GM21619 (cell line): ENCODE data around the gene EPHB1.

Experiments
- ATAC-seq: cut with Tn5 transposase; IDR thresholded peaks from one replicate; pipeline ENCODE4 v1.9.1; 2021; ENCODE audit not compliant: unreplicated experiment

EPHB1 gene

DNA sequence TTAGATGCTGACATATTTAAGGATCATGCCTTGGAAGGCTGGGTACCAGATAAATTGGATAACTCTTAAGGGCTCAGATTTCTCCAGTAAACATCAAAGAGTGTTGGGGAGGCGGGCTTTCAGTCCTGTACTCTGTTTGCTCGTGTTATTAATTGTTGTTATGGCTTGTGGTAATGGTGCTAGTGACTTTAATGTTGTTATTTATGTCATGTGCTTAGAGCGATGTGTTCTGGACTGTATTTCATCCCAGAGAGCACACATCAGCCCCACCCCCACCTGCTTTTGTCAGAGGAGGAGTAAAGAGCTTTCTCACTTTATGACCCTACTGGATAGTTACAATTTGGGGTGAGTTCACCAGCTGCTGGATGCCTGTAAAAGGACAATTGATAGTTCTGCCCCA lies 386.3 kb downstream of the EPHB1 start:
- no peak for ATAC-seq

DNA sequence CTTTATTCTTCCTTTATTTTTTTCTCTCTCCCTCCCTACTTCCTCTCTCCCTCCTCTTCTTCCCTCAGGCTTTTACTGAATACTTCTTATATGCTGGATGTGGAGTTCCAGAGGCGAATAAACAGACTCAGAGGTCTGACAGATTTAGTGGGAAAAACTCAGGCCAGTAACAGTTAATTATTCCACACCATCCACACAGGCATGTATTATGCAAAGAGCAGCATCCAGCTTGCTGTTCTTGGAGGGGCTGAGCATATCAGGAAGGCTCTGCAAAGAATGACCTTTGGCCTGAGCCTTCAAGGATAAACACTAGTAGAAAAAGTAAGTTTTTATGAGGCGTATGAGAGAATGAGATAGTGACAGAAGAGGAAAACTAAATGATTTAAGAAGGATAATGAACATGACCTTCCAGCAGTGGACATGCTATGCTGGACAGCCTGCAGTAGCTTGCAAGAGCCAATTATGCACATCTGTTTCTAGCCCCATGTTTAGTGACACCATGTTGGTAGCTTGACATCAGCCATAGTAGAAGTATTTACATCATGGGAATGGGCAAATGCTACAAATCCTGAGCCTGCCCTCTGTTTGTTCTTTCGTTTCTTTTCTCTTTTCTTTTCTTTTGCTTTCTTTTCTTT lies 387.4 kb downstream of the EPHB1 start:
- no peak for ATAC-seq

DNA sequence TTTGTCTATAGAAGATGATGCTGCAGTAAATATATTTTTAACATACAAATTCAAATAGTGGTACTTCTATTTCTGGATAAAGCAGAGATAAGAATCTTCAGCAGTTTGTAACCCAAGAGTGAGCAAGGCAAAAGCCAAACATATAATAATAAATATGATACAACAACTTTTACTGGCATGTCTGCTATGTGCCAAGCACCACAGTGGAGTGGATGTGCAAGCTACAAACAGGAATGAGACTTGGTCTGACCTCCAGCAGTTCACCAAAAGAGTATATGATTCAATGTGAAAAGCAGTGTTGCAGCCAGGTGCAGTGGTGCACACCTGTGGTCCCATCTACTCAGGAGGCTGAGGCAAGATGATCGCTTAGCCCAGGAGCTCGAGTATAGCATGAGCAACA lies 395.6 kb downstream of the EPHB1 start:
- no peak for ATAC-seq

DNA sequence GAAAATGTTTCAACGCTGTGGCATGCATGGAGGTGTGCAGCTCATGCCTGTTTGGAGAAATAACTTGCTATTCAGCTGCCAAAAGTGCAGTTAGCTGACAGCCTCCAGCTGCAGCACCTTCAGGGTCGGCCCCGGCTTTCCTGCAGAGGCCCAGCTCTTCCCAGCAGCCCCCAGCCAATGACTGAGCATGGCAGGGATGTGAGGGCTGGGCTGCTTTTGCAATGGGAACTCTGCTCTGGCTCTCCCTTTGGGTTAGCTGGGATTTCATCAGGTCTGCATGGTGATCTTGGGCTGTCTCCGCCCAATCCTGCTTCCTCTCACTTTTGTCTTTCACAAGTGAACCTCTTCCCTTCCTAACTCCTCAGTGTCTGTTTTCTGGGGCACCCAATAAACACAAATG lies 396.6 kb downstream of the EPHB1 start:
- no peak for ATAC-seq

DNA sequence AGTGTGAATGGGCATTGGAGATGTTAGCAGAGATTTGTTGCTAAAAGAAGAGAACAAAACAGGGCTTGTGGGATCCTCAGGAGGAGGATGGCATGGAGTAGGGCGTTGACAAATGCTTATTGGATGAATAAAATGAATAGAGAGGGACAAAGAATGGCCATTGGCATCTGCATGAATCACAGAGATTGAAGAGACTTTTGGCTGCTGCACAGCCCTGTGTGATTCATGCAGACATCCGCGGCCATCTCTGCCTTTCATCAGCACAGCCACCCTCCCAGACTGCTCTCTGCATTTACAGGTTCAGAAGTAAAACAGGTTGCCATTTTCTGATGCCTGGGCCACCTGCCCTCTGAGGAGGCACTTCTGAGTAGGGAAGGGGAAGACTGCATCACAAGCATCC lies 397.9 kb downstream of the EPHB1 start:
- ATAC-seq = no peak

DNA sequence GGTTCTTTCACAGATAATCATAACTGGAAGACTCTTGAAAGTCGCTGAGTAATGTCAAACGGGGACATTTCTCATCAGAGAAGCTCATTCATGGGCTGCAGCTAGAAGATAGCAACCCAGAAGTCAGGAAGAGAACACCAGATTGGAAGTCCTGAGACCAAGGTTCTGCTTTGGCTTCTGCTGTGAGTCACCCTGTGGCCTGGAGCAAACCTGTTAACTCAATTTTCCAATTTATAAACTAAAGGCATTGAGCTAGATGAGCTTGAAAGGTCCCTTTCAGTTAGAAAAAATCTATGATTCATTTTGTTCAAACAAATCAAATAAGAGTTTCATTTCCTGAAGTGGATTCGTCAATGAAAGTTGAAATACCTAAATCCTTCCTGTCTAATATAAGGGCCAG lies 402.2 kb downstream of the EPHB1 start:
- ATAC-seq = peak; percentile 55

DNA sequence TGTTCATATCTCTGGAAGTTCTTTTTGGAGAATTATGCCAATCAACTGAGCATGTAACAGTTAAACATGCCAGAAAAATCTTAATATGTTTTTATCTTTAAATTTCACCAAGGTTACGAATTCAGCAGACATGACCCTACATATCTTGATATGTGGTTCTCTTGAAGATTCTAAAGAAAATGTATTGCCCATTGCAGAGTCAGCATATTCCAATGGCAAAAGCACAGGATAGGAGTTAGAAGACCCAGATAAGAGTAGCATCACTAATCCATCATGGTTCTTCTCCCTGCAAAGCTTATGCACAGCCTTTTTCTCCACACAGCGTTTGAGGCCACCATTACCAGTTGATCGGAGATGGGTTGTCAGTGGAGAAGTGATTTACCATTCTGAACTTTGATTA lies 402.8 kb downstream of the EPHB1 start:
- no peak for ATAC-seq

DNA sequence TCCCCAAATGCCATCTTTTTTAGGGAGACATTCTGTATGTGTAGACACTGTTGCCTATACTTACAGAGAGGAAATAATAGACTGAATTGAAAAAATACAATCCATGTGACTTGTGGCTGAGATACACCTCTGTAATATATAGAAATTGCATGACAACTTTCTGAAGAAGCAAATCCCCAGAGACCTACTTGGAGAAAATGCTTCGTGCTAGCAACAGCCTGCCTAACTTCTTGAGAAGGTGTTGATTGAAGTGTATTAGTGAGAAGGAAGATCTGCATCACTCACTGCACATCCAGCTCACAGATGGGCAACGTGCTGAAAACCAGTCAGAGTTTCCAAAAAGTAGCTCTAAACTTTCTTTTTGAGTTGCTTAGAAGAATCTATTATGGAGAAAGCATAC lies 404.1 kb downstream of the EPHB1 start:
- peak; percentile 61 for ATAC-seq

DNA sequence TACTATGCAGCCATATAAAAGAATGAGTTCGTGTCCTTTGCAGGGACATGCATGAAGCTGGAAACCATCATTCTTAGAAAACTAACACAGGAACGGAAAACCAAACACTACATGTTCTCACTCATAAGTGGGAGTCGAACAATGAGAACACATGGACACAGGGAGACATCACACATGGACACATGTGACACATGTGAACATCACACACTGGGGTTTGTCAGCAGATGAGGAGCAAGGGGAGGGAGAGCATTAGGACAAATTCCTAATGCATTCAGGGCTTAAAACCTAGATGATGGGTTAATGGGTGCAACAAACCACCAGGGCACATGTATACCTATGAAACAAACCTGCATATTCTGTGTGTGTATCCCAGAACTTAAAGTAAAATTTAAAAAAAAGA lies 408.0 kb downstream of the EPHB1 start:
- no peak for ATAC-seq

DNA sequence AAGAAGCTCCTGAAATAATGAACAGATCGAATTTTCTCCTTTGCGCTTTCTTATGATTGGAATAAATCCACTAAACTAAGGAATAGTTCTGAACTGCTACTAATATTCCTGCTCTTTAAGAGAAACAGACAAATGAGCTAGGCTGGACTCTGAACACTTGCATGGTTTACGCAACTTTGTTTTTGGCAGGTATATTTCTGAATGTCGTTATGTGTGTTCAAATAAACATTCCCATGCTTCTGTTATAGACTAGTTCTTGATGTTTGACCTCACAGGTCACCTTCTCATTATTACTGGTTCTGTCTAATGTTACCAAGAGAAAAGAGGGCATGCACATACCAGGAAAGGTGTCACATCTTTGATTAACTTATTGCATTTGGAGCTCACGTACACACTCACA lies 418.2 kb downstream of the EPHB1 start:
- ATAC-seq = no peak

DNA sequence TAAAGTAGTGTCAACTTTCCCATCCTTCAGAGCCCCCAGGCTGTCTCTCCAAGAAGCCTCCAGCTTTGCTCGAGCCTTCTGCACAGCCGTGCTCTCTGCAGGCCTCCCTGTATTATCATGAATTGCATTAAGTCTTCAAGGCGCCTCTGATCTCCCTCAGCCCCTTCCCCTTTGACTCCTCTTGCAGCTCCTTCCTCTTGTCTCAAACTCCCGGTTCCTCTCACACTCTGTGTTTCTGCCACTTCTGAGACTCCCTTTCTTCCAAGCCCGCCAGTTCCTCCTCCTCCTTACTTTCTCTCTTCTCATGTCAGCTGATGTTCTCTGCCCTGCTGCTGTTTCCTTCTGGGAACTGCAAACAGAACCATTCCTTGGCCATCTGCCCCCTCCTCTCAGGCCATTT lies 418.8 kb downstream of the EPHB1 start:
- no peak for ATAC-seq

DNA sequence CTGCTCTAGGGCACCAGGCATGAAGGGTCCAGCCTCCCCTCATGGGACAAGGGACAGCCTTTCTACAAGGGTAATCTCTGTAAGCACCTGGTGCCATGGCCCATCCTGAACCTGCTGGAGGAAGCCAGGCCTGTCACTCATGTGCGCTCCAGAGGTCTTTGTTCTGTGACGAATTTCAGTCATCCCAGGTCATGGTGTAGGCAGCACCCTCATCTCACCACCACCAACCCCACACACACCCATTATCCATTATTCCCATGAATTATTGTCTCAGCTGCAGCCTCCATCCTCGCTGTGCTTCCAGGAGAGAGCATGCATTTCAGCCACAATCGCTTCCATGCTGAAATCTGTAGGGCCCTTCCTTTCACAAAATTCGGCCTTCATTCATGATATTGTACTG lies 419.3 kb downstream of the EPHB1 start:
- ATAC-seq = no peak

DNA sequence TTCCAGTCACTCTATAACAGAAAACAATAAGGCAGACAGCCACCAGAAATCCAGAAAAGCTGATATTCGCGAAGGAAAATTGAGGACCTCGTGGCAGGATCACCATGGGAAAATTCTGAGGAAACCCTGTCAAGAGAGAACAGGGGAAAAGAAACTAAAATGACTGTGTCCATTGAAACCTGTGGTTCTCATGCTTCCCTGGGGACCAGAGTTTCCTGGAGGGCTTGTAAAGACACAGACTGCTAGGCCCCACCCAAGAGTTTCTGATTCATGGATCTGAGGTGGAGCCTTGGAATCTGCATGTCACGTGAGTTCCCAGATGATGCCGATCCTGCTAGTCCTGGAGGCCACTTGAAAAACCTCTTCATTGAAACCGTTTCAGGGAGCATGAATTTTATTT lies 420.5 kb downstream of the EPHB1 start:
- no peak for ATAC-seq

DNA sequence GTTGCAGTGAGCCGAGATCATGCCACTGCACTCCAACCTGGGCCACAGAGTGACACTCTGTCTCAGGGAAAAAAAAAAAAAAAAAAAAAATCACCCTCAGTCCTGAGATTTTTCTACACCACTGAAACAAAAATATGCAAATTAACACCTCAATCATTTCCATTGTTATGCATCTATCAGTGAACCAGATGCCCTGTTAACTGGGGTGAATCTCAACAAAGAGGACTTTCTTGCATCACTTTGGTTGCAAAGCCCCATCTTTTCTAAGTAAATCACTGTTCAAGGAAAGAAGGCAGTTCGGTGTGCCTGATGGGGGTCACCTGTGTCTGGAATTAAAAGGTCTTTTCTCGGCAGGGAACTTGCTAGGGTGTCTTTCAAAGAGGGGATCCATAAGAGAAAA lies 421.6 kb downstream of the EPHB1 start:
- ATAC-seq = no peak

DNA sequence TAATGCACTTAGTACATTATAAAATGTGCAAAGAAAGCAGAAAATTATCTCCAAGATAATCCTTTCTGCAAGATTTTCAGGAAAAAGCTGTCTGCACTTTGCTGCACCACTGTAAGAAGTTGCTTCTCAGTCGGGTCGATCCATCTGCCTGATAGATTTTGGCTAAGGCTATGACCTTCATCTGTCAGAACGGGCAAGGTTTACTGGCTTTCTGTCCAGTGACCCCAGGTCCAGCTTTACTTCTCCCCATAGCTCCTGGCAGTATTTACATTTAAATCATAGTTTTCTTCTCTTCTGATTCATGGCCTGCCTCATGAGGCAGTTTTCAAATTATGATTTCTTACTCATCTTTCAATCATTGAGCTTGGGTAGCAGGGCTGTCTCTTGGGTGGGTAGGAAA lies 422.7 kb downstream of the EPHB1 start:
- ATAC-seq = no peak

DNA sequence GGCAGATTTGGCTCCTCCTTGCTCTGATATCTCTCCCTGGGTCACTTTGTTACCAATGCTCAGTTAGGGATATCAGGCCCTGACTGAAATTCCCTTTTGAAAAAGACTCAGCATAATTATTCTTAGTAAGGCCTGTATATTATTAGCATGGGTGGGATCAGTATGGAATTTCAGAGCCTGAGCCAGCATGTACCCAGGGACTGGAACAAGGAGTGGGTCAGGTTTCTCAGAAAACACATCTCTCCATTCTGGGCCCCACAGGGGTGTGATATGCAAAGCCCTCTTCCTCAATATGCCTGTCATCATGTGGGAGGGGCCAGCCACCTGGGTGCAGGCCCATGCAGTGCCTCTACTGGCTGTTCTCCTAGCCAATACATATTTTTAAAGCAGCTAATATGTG lies 423.2 kb downstream of the EPHB1 start:
- ATAC-seq = no peak

DNA sequence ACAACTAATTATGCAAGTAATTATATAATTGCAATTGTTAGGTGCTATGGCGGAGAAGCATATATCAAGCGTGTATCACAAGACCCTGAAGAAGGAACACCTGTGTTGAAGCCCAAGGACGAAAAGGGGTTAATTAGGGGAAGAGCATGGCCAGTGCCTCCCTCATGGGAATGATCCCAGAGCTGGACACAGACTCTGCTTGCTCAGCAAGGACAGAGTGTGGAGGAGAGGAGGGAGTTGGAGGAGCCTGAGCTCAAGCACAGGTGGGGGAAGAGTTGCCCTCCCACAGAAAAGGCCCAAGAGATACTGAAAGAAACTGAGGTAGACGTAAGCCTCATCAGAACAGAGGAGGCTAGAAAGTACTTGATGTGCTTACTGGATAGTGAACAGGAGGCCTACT lies 423.7 kb downstream of the EPHB1 start:
- ATAC-seq = no peak

DNA sequence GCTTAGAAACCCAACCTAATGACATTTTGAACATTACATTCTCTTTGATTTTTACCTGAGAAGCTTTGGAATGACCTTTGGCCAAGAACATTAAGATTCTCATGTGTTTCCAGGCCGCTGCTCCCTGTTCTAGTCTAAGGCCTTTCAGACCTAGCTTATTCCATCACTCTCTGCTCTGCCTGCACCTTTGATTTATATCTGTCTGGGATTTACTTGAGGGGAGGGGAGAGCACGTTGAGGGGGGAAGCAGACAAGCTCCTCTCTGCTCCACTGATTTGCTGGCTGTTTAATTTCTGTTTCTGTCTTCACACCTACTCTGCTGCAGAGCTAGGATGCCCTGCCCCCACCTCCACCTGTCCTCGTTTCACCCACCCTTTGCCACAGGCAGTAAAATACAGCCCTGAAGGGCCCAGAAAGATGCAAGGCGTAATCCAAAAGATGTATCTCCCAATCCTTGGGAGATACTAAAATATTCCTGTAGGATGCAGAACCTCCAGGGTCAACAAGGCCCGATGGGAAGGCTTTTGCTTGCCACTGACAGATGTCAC lies 429.8 kb downstream of the EPHB1 start:
- ATAC-seq = no peak

DNA sequence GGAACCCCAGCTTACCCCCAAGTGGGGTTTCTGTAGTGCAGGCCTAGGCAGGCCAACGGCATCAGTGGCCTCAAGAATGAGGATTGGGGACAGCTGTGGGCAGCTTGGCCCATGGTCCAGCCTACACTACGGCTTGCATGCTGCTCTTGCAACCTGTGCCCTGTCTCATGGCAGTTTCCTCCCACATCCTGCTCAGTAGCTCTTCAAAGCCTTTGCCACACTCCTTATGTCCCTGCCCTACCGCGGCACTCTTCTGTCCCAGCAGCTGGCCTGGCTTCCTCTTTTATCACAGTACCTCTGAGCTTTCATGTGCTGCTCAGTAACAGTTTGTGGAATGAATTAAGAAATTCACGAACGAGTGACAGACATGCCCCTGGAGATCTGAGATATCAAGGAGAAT lies 431.0 kb downstream of the EPHB1 start:
- peak; percentile 64 for ATAC-seq

DNA sequence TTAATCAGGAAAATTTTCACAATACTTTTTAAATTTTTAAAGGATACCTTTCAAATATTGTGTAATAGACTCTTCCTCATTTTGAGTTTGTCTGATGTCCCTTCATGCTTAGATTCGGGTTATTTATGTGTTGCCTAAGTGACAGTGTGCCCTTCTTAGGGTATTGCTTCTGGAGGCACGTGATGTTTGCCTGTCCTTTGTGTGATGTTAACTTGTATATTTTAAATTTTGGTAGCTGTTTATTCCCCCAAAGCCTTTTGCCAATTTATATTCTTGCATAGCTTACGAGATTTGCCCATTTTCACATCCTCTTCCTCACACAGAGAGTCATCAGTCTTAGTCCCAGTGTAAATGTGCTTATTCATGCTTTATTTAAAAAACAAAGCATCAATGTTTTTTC lies 433.1 kb downstream of the EPHB1 start:
- no peak for ATAC-seq

DNA sequence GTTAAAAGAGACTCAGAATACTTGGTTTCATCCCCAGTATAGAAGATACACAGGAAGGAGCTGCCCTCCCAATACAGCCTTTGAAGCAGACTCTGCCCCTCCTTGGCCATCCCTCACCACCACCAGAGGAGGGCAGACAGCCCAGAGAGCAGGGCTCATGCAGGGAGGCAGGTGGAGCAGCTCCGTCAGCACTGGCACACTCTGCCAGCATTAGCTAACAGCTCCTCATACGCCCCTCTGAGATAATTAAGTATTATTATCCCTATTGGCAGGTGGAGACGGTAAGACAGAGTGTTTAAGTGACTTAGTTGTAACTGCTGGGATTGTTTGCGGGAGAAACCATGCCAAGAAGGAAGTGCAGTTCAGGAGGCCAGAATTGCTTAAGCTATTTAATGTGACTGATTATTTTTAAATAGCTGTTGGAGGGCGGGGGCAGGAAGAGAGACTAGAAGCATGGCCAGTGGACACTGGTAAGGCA lies 434.0 kb downstream of the EPHB1 start:
- ATAC-seq = no peak

DNA sequence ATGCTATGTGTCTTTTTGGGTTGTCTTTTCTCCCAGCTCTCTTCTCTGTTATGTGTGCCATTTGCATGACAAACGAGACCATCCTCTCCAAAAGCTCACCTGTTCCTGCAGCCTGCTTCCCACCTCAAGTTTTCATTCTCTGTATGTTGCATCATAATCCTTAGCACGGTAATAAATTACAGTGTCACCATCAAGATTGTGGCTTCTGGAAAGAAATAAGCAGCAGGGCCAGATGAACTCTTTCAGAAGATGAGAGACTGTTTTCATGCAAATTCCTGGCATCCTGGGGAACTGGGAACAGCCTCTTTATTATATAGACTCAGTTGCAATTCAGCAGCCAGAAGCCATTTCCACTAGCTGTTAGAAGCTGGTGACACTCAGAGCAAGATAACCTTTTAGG lies 436.7 kb downstream of the EPHB1 start:
- no peak for ATAC-seq

DNA sequence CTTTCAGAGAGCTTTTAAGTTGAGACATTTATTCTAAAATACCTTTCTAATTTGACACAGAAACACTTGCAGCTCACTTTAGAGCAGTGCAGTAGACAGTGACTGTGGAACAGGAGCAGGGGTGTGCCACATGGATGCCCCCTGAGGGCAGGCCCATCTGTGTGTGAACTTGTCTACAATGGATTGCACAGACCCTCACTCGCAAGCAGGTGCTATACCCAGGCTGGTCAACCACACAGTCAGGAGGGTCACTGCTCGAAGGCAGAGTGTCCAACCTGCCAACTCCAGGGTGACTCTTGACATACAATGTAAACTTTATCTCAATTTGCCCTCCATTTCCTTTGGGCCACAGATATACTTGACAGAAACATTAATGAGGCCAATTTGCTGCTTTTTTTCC lies 437.2 kb downstream of the EPHB1 start:
- ATAC-seq = no peak
